Measurements from ENCODE around the gene COPZ2. TPM values are rescaled to one million over a fixed set of nuclear protein-coding genes. Genes with fewer than 3 reads are reported as not detected.
"Not testable (repeated sequence)": the region's sequence is repeated elsewhere in the genome, so short reads cannot be mapped to it uniquely, and the experiment has no call there.

The COPZ2 gene
- polyA plus RNA-seq, 1 of the 3 experiments (the other 2 are of a cell fraction): 36.9 TPM

DNA sequence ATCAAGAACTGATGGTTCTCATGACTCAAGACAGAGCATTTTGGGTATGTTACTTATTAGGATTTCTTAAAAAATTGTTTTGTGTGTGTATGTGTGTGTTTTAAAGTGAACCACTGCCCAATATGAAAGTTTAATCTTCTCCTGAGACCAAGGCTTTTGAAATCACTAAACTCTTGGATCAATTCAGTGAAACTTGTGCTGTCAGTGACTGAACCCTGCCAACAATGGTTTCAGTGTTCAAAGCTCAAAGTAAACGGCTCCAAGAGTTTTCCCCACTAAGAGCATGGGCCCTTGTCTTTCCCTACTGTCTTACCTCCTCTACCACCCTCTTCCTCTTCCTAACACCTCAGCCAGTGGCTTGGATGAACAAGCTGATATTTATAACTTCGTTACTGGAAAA lies 32.6 kb upstream of the COPZ2 start:
- Histone ChIP-seq H3K9ac (no peak overlapping the region), H3K9me3 (no peaks in the 10 kb centered on the region), H3K9me2 (no peaks in the 10 kb centered on the region), H4K20me1 (ENCODE audit: insufficient read depth) (peaks cover 13% of the 10 kb centered on the region; the same call in 1 of the 2 replicates), H3K79me2 (ENCODE audit: insufficient read depth) (peaks cover 53% of the 10 kb centered on the region), H3K4me3 (ENCODE audit: low read depth in 2 of 2, low read length in 1 of 2) (no peak overlapping the region), H3K36me3 (replicated peaks in 1 of 2; ENCODE audit: control insufficient read depth in 1 of 2, insufficient read depth in 2 of 2, low read length in 1 of 2) (peaks cover 70 to 93% of the 10 kb centered on the region in 2 experiments), H2AFZ (ENCODE audit: low read depth) (no peak overlapping the region), H3K4me2 (no peak overlapping the region), H3K4me1 (ENCODE audit: control insufficient read depth in 1 of 2, insufficient read depth in 2 of 2, low read depth in 1 of 2, low read length in 1 of 2) (no peaks in the 10 kb centered on the region; a peak in 1 of 4 replicates), H3K27ac (ENCODE audit: low read depth in 2 of 2, low read length in 1 of 2) (no peak overlapping the region), H3F3A (replicated peaks; ENCODE audit: insufficient read depth) (peaks cover 62% of the 10 kb centered on the region), H3K27me3 (ENCODE audit: insufficient read depth) (no peaks in the 10 kb centered on the region)
- DNase-seq: no peak
- ChIA-PET POLR2A (no interaction called here), CTCF (interaction anchor here (1.1 to 44.3 kb wide), 4 partner anchors 9 to 61 kb away, joined by 4 to 1200 read pairs (median 22); partner anchors contain the start of gene COPZ2)
- 71% methylated on average over 2 of the region's 2 CpGs for WGBS (ENCODE audit: low lambda C conversion rate)
- TF ChIP-seq, protein P1, sequence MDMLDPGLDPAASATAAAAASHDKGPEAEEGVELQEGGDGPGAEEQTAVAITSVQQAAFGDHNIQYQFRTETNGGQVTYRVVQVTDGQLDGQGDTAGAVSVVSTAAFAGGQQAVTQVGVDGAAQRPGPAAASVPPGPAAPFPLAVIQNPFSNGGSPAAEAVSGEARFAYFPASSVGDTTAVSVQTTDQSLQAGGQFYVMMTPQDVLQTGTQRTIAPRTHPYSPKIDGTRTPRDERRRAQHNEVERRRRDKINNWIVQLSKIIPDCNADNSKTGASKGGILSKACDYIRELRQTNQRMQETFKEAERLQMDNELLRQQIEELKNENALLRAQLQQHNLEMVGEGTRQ (IDR thresholded peaks at IDR 0.05; ENCODE audit: borderline replicate concordance, low read depth, low read length): no peak
- TF ChIP-seq RXRA (IDR thresholded peaks at IDR 0.05; ENCODE audit: borderline replicate concordance, low read depth) (no peak), JUND (IDR thresholded peaks at IDR 0.05) (no peak), TCF12 (IDR thresholded peaks at IDR 0.05) (no peak), SIN3A (IDR thresholded peaks at IDR 0.05; ENCODE audit: borderline replicate concordance, low read depth, low read length) (no peak)
- TF ChIP-seq, protein P2, sequence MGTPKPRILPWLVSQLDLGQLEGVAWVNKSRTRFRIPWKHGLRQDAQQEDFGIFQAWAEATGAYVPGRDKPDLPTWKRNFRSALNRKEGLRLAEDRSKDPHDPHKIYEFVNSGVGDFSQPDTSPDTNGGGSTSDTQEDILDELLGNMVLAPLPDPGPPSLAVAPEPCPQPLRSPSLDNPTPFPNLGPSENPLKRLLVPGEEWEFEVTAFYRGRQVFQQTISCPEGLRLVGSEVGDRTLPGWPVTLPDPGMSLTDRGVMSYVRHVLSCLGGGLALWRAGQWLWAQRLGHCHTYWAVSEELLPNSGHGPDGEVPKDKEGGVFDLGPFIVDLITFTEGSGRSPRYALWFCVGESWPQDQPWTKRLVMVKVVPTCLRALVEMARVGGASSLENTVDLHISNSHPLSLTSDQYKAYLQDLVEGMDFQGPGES (IDR thresholded peaks at IDR 0.05; ENCODE audit: low read depth, low read length): no peak
- TF ChIP-seq, protein P3, sequence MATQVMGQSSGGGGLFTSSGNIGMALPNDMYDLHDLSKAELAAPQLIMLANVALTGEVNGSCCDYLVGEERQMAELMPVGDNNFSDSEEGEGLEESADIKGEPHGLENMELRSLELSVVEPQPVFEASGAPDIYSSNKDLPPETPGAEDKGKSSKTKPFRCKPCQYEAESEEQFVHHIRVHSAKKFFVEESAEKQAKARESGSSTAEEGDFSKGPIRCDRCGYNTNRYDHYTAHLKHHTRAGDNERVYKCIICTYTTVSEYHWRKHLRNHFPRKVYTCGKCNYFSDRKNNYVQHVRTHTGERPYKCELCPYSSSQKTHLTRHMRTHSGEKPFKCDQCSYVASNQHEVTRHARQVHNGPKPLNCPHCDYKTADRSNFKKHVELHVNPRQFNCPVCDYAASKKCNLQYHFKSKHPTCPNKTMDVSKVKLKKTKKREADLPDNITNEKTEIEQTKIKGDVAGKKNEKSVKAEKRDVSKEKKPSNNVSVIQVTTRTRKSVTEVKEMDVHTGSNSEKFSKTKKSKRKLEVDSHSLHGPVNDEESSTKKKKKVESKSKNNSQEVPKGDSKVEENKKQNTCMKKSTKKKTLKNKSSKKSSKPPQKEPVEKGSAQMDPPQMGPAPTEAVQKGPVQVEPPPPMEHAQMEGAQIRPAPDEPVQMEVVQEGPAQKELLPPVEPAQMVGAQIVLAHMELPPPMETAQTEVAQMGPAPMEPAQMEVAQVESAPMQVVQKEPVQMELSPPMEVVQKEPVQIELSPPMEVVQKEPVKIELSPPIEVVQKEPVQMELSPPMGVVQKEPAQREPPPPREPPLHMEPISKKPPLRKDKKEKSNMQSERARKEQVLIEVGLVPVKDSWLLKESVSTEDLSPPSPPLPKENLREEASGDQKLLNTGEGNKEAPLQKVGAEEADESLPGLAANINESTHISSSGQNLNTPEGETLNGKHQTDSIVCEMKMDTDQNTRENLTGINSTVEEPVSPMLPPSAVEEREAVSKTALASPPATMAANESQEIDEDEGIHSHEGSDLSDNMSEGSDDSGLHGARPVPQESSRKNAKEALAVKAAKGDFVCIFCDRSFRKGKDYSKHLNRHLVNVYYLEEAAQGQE (IDR thresholded peaks at IDR 0.05; ENCODE audit: low read depth, low read length): no peak

DNA sequence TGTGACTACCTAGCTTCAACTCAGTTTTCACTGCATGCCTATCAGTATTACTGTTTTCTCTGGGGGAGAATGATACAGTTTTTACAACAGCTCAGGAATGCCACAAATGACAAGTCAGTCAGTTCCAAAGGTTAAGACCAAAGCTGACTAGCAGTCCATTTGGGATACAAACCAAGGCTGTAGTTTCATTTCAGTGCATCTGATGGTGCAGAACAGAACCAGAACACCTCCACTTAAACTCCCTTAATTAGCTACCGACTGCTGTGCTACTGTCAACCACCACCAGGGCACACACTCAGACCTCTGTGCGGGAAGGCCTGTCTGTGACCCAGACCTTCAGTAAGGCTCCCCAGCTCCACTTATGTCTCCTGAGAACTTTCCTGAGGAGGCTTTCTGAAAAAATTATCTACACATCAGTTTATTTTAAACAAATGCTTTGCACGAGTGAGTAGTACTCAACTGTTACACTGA lies 30.9 kb upstream of the COPZ2 start:
- Histone ChIP-seq H3K9me2 (no peaks in the 10 kb centered on the region), H3K4me3 (ENCODE audit: low read depth in 2 of 2, low read length in 1 of 2) (no peak overlapping the region), H3K4me1 (ENCODE audit: control insufficient read depth in 1 of 2, insufficient read depth in 2 of 2, low read depth in 1 of 2, low read length in 1 of 2) (no peaks in the 10 kb centered on the region; a peak in 2 of 4 replicates), H3K79me2 (ENCODE audit: insufficient read depth) (peaks cover 59% of the 10 kb centered on the region), H3K4me2 (no peak overlapping the region), H3K36me3 (replicated peaks in 1 of 2; ENCODE audit: control insufficient read depth in 1 of 2, insufficient read depth in 2 of 2, low read length in 1 of 2) (peaks cover 71 to 91% of the 10 kb centered on the region in 2 experiments), H4K20me1 (ENCODE audit: insufficient read depth) (peaks cover 5% of the 10 kb centered on the region; the same call in 1 of the 2 replicates), H3F3A (replicated peaks; ENCODE audit: insufficient read depth) (peaks cover 59% of the 10 kb centered on the region), H2AFZ (ENCODE audit: low read depth) (no peak overlapping the region), H3K9me3 (no peaks in the 10 kb centered on the region), H3K9ac (no peak overlapping the region), H3K27me3 (ENCODE audit: insufficient read depth) (no peaks in the 10 kb centered on the region), H3K27ac (ENCODE audit: low read depth in 2 of 2, low read length in 1 of 2) (0 out of 4 replicates have a peak overlapping the region, but pooled peaks of 1 of the 2 experiments have one; percentile 10)
- WGBS (ENCODE audit: low lambda C conversion rate): 74% methylated on average over 3 of the region's 3 CpGs
- TF ChIP-seq, protein P4, sequence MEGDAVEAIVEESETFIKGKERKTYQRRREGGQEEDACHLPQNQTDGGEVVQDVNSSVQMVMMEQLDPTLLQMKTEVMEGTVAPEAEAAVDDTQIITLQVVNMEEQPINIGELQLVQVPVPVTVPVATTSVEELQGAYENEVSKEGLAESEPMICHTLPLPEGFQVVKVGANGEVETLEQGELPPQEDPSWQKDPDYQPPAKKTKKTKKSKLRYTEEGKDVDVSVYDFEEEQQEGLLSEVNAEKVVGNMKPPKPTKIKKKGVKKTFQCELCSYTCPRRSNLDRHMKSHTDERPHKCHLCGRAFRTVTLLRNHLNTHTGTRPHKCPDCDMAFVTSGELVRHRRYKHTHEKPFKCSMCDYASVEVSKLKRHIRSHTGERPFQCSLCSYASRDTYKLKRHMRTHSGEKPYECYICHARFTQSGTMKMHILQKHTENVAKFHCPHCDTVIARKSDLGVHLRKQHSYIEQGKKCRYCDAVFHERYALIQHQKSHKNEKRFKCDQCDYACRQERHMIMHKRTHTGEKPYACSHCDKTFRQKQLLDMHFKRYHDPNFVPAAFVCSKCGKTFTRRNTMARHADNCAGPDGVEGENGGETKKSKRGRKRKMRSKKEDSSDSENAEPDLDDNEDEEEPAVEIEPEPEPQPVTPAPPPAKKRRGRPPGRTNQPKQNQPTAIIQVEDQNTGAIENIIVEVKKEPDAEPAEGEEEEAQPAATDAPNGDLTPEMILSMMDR (IDR thresholded peaks at IDR 0.05): peak; percentile 62
- TF ChIP-seq FOXJ3 (CRISPR knock-in tag; IDR thresholded peaks at IDR 0.05) (no peak), RAD21 (IDR thresholded peaks at IDR 0.05; ENCODE audit: low read length) (0 out of 2 replicates have a peak, but pooled peaks have one; percentile 7)
- ChIA-PET POLR2A (interaction anchor here (0.8 to 1.5 kb wide), 5 partner anchors 9 to 42 kb away, joined by 3 to 9 read pairs (median 4); partner anchors contain the start of gene NFE2L1), CTCF (interaction anchor here (0.6 to 44.3 kb wide), 17 partner anchors 11 to 90 kb away, joined by 3 to 1200 read pairs (median 4); partner anchors contain the start of genes CBX1, COPZ2 and NFE2L1)
- no peak for DNase-seq

DNA sequence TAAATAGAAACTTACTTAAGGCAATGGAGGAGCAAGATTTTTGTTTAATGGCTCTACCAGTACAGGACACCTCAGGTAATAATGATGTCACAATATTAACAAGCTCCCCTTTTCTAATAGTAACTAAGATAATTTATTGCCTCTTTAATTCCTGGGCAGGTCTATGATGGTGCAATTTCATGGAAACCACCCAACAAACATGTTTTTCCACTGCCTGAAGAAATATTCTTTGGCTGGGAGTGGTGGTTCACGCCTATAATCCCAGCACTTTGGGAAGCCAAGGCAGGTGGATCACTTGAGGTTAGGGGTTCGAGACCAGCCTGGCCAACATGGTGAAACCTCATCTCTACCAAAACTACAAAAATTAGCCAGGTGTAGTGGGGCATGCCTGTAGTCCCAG lies 30.2 kb upstream of the COPZ2 start:
- Histone ChIP-seq H3K79me2 (ENCODE audit: insufficient read depth) (peaks cover 56% of the 10 kb centered on the region), H3K27ac (ENCODE audit: low read depth in 2 of 2, low read length in 1 of 2) (peak overlapping the region in 1 of 2 experiments; percentile 6; a peak in 1 of 4 replicates), H3F3A (replicated peaks; ENCODE audit: insufficient read depth) (peaks cover 62% of the 10 kb centered on the region), H3K36me3 (replicated peaks in 1 of 2; ENCODE audit: control insufficient read depth in 1 of 2, insufficient read depth in 2 of 2, low read length in 1 of 2) (peaks cover 72 to 89% of the 10 kb centered on the region in 2 experiments)
- H3K4me2 ChIP-seq; H2AFZ ChIP-seq (ENCODE audit: low read depth); DNase-seq; H3K9me3 ChIP-seq; H3K4me3 ChIP-seq (ENCODE audit: low read depth in 2 of 2, low read length in 1 of 2); H3K27me3 ChIP-seq (ENCODE audit: insufficient read depth); H3K9me2 ChIP-seq; H3K4me1 ChIP-seq (ENCODE audit: control insufficient read depth in 1 of 2, insufficient read depth in 2 of 2, low read depth in 1 of 2, low read length in 1 of 2); H4K20me1 ChIP-seq (ENCODE audit: insufficient read depth); H3K9ac ChIP-seq: not testable (repeated sequence)
- 90% methylated on average over 2 of the region's 2 CpGs for WGBS (ENCODE audit: low lambda C conversion rate)
- ChIA-PET CTCF (interaction anchor here (1.0 to 44.3 kb wide), 12 partner anchors 12 to 77 kb away, joined by 3 to 1200 read pairs (median 8); partner anchors contain the start of genes CBX1, COPZ2 and NFE2L1), POLR2A (interaction anchor here (1.2 to 1.5 kb wide), 3 partner anchors 8 to 20 kb away, joined by 4 to 9 read pairs (median 7); partner anchors contain the start of gene NFE2L1)

All from SK-N-SH (cell line).